Natural killer cell (primary cell): ENCODE measurements around the gene UTP15. TPM values are rescaled to one million over a fixed set of nuclear protein-coding genes. Genes with fewer than 3 reads are reported as not detected.
A peak's percentile ranks its signal among the peaks of the same experiment; 100 is the strongest.

ENCODE experiments used
- ATAC-seq, 3 donors: fragments of 150-1000 bp in 2 of 3; fragments of 200-7000 bp in 1 of 3; cut with Tn5 transposase; 1 replicate in 1 of 3; 2 replicates in 2 of 3; pipeline ENCODE4 v1.10.0; 2021; ENCODE audit warnings: mild to moderate bottlenecking in 2 of 3, moderate library complexity in 2 of 3
- DNase-seq, 2 donors: peaks; one replicate each; pipeline versions ENCODE4 v3.0.0 to v3.0.0-alpha.2; 2013 to 2021; ENCODE audit warnings: mixed read lengths in 1 of 2
- H3K27ac ChIP-seq: one replicate; pipeline ENCODE4 v1.5.1; 2013; ENCODE audit warnings: mild to moderate bottlenecking, low read length
- H3K27me3 ChIP-seq: one replicate; pipeline ENCODE4 v1.6.1; 2013; ENCODE audit warnings: low read length; ENCODE audit not compliant: control insufficient read depth, insufficient read depth
- H3K36me3 ChIP-seq: one replicate; pipeline ENCODE4 v1.6.1; 2013; ENCODE audit warnings: low read length; ENCODE audit not compliant: control insufficient read depth, insufficient read depth
- H3K4me1 ChIP-seq: one replicate; pipeline ENCODE4 v1.6.1; 2013; ENCODE audit warnings: low read length; ENCODE audit not compliant: control insufficient read depth, insufficient read depth
- H3K4me3 ChIP-seq: one replicate; pipeline ENCODE4 v1.5.1; 2013; ENCODE audit warnings: low read length
- H3K9me3 ChIP-seq: one replicate; pipeline ENCODE4 v1.6.1; 2013; ENCODE audit warnings: low read length; ENCODE audit not compliant: control insufficient read depth, insufficient read depth
- H3K27ac Mint-ChIP-seq, 2 donors: one replicate each; pipeline ENCODE4 v1.8.0; 2022; ENCODE audit warnings: mild to moderate bottlenecking in 2 of 2, mixed read lengths in 2 of 2, moderate library complexity in 1 of 2
- H3K27me3 Mint-ChIP-seq, 2 donors: one replicate each; pipeline ENCODE4 v1.8.0; 2022; ENCODE audit warnings: low read depth in 2 of 2, mixed read lengths in 2 of 2
- H3K36me3 Mint-ChIP-seq: one replicate; pipeline ENCODE4 v1.8.0; 2022; ENCODE audit warnings: mixed read lengths
- H3K4me1 Mint-ChIP-seq, 2 donors: one replicate each; pipeline ENCODE4 v1.8.0; 2022; ENCODE audit warnings: mixed read lengths in 2 of 2
- H3K4me3 Mint-ChIP-seq: one replicate; pipeline ENCODE4 v1.8.0; 2022; ENCODE audit warnings: mild to moderate bottlenecking, moderate library complexity, mixed read lengths
- H3K9me3 Mint-ChIP-seq, 2 donors: one replicate each; pipeline ENCODE4 v1.8.0; 2022; ENCODE audit warnings: mixed read lengths in 2 of 2
- CTCF ChIP-seq: fragments of 200-600 bp; IDR thresholded peaks from one replicate; pipeline ENCODE4 v1.8.0; 2022; ENCODE audit warnings: antibody characterized with exemption
- WGBS: methylation state at CpG from one replicate; pipeline ENCODE4 v1.1.7; 2013; ENCODE audit warnings: missing lambda C conversion rate; ENCODE audit not compliant: insufficient coverage; 5-methylcytosine and 5-hydroxymethylcytosine counted together
- intact Hi-C: fragments of 100-400 bp; cut with micrococcal nuclease; formaldehyde crosslinking; loops from one replicate; pipeline ENCODE4 v1.14.2; 2022
- total RNA-seq, 4 donors: library from RNA; stranded (reverse); fragments of 120-200 nt in 1 of 4; gene quantifications; one replicate each; pipeline versions ENCODE4 v1.2.3 to v1.2.4, GENCODE V29; 2013 to 2022

Gene UTP15
- total RNA-seq, 3 donors from 2014 or later (not counting 1 experiment from before 2014, with no cell fraction given) = 33.0 to 46.5 (median 40.9) TPM

GRCh38 chr5:73552642-73553041, 12.9 kb upstream of the UTP15 start:
- no peak for ATAC-seq
- no peak overlapping the region for H3K4me3 ChIP-seq
- H3K27ac Mint-ChIP-seq = no peak overlapping the region
- no peaks in the 10 kb centered on the region for H3K4me1 ChIP-seq
- H3K9me3 ChIP-seq = no peaks in the 10 kb centered on the region
- no peak overlapping the region for H3K27ac ChIP-seq
- no peak for DNase-seq
- H3K36me3 ChIP-seq = peaks cover 45% of the 10 kb centered on the region
- no peaks in the 10 kb centered on the region for H3K27me3 Mint-ChIP-seq
- H3K27me3 ChIP-seq = no peaks in the 10 kb centered on the region
- H3K9me3 Mint-ChIP-seq = no peaks in the 10 kb centered on the region
- TF ChIP-seq CTCF = no peak
- intact Hi-C loops = no loop called here
- peaks cover 10% of the 10 kb centered on the region for H3K36me3 Mint-ChIP-seq
- H3K4me3 Mint-ChIP-seq = no peak overlapping the region
- no peaks in the 10 kb centered on the region for H3K4me1 Mint-ChIP-seq

- H3K36me3 ChIP-seq = peaks cover 59% of the 10 kb centered on the region
- H3K4me3 ChIP-seq = no peak overlapping the region
- no peak overlapping the region for H3K27ac ChIP-seq
- H3K27me3 Mint-ChIP-seq = no peaks in the 10 kb centered on the region
- H3K4me1 Mint-ChIP-seq = peaks cover 17% of the 10 kb centered on the region in 2 donors
- H3K9me3 ChIP-seq = no peaks in the 10 kb centered on the region
- WGBS = 100% methylated on average over 1 of the region's 1 CpG
- no peaks in the 10 kb centered on the region for H3K27me3 ChIP-seq
- ATAC-seq (no peak), DNase-seq (no peak)
- peaks cover 10% of the 10 kb centered on the region for H3K36me3 Mint-ChIP-seq
- intact Hi-C loops = no loop called here
- no peak overlapping the region for H3K4me3 Mint-ChIP-seq
- peaks cover 2% of the 10 kb centered on the region for H3K4me1 ChIP-seq
- no peak overlapping the region for H3K27ac Mint-ChIP-seq
- TF ChIP-seq CTCF = no peak
- H3K9me3 Mint-ChIP-seq = no peaks in the 10 kb centered on the region
These were observed 6.6 kb upstream of the UTP15 start for GRCh38 chr5:73558950-73559349.

GRCh38 chr5:73564018-73564417, 1.5 kb upstream of the UTP15 start:
- ATAC-seq = no peak
- Mint-ChIP-seq H3K36me3 (no peaks in the 10 kb centered on the region), H3K4me1 (peaks cover 38 to 40% of the 10 kb centered on the region in 2 donors), H3K27ac (peak overlapping the region; percentile 95 to 100), H3K9me3 (no peaks in the 10 kb centered on the region), H3K27me3 (no peaks in the 10 kb centered on the region), H3K4me3 (peak overlapping the region; percentile 99)
- peak in 1 of 2 donors; percentile 11 for DNase-seq
- peaks cover 23% of the 10 kb centered on the region for H3K36me3 ChIP-seq
- WGBS = 81% methylated on average over 2 of the region's 3 CpGs
- intact Hi-C loops = loop anchor here (2.0 to 10.0 kb wide), 3 partner anchors 65 to 1951 kb away; partner anchors contain the start of genes BTF3, CERT1, GFM2 and NSA2
- TF ChIP-seq CTCF = no peak
- no peak overlapping the region for H3K27ac ChIP-seq
- peaks cover 15% of the 10 kb centered on the region for H3K4me1 ChIP-seq
- H3K4me3 ChIP-seq = no peak overlapping the region
- no peaks in the 10 kb centered on the region for H3K27me3 ChIP-seq
- H3K9me3 ChIP-seq = no peaks in the 10 kb centered on the region

DNA sequence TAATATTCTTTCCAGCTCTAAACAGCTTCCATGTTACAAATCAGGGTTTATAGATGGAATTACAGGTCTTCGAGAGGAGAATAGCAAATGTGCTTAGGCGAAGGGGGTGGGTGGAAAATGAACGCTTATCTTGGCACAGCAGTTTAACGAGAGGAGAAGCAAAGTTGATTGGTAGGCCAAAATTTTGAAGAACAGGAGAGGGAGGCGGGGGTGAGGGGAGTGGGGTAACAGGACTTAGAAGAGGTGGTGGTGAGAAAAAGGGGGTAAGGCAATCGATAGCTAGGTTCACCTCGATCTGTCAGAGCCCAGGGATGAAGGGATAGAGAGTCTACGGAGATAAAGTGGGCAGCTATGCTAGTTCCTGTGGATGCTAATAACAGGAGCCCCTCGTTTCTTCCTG, 868 bp upstream of the UTP15 start:
- Mint-ChIP-seq H3K27me3 (no peaks in the 10 kb centered on the region), H3K4me3 (peak overlapping the region; percentile 99), H3K27ac (peak overlapping the region; percentile 95 to 100), H3K36me3 (no peaks in the 10 kb centered on the region), H3K9me3 (no peaks in the 10 kb centered on the region), H3K4me1 (peaks cover 38 to 40% of the 10 kb centered on the region in 2 donors)
- no peaks in the 10 kb centered on the region for H3K9me3 ChIP-seq
- peak overlapping the region; percentile 71 for H3K4me3 ChIP-seq
- peaks cover 15% of the 10 kb centered on the region for H3K4me1 ChIP-seq
- TF ChIP-seq CTCF = no peak
- ATAC-seq (no peak), DNase-seq (peak in 1 of 2 donors; percentile 44)
- 6% methylated on average over 9 of the region's 9 CpGs for WGBS
- H3K27ac ChIP-seq = peak overlapping the region; percentile 95
- no peaks in the 10 kb centered on the region for H3K27me3 ChIP-seq
- intact Hi-C loops = loop anchor here (2.0 to 10.0 kb wide), 3 partner anchors 66 to 1950 kb away; partner anchors contain the start of genes BTF3, CERT1, GFM2 and NSA2
- peaks cover 17% of the 10 kb centered on the region for H3K36me3 ChIP-seq
